Ascending aorta (tissue), 2 donors: ENCODE data around the gene PTPDC1. TPM values are rescaled to one million over a fixed set of nuclear protein-coding genes. Genes with fewer than 3 reads are reported as not detected.

Source experiments
- DNase-seq, 2 donors: peaks; one replicate each; pipeline ENCODE4 v3.0.0-alpha.2; 2019; ENCODE audit warnings: low spot score in 2 of 2
- H3K27ac ChIP-seq, 2 donors: fragments of 200-600 bp; sonication (generic); one replicate each; pipeline ENCODE4 v1.5.1; 2016 to 2017; ENCODE audit warnings: mild to moderate bottlenecking in 1 of 2
- H3K27me3 ChIP-seq: fragments of 200-600 bp; sonication (generic); one replicate; pipeline ENCODE4 v1.5.1; 2017
- H3K36me3 ChIP-seq, 2 donors: fragments of 200-600 bp; sonication (generic); one replicate each; pipeline ENCODE4 v1.5.1; 2016
- H3K4me1 ChIP-seq, 2 donors: fragments of 200-600 bp; sonication (generic); one replicate each; pipeline ENCODE4 v1.5.1; 2016 to 2017; ENCODE audit warnings: mild to moderate bottlenecking in 1 of 2
- H3K4me3 ChIP-seq, 2 donors: fragments of 200-600 bp; sonication (generic); one replicate each; pipeline ENCODE4 v1.5.1; 2016 to 2017; ENCODE audit warnings: mild to moderate bottlenecking in 1 of 2
- H3K9me3 ChIP-seq, 2 donors: fragments of 200-600 bp; sonication (generic); one replicate each; pipeline ENCODE4 v1.5.1; 2016
- intact Hi-C: fragments of 100-400 bp; cut with DNase I; formaldehyde crosslinking; loops from one replicate; pipeline ENCODE4 v1.15.1; 2023
- total RNA-seq: library from RNA; depleted of rRNA; stranded (reverse); fragments of >200 nt; gene quantifications from one replicate; pipeline ENCODE4 v1.1.0, GENCODE V29; 2016
- TF ChIP-seq, protein P1 (sequence below), 3 experiments: fragments of 200-600 bp in 2 of 3; fragments of 450-650 bp in 1 of 3; sonication (generic) in 2 of 3; IDR thresholded peaks; one replicate each; pipeline ENCODE4 v1.5.1; 2016 to 2019; ENCODE audit warnings: antibody characterized with exemption in 3 of 3, mild to moderate bottlenecking in 1 of 3, moderate library complexity in 1 of 3

PTPDC1 gene
- total RNA-seq, 1 donor from 2014 or later, result 5.9 TPM

DNA sequence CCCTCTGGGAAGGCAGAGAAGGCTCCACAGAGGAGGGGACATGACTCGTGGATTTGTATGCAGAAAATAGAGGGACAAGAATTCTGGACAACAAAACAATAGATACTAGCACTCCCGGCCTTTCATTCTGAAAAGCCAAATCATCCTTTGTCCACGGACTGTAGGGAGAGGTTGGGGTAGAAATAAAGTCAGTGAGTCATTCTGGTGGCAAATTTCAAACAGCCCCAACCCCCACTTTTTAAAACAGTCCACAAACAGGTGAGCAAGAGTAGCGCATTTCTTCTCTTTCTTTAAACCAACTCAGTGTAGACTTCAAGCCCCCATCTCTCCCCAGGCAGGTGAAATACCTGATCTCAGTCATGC, 56.1 kb downstream of the PTPDC1 start:
- H3K36me3 ChIP-seq, result no peaks in the 10 kb centered on the region
- H3K27ac ChIP-seq, result peak overlapping the region; percentile 95
- H3K27me3 ChIP-seq, result no peaks in the 10 kb centered on the region
- TF ChIP-seq, protein P1, sequence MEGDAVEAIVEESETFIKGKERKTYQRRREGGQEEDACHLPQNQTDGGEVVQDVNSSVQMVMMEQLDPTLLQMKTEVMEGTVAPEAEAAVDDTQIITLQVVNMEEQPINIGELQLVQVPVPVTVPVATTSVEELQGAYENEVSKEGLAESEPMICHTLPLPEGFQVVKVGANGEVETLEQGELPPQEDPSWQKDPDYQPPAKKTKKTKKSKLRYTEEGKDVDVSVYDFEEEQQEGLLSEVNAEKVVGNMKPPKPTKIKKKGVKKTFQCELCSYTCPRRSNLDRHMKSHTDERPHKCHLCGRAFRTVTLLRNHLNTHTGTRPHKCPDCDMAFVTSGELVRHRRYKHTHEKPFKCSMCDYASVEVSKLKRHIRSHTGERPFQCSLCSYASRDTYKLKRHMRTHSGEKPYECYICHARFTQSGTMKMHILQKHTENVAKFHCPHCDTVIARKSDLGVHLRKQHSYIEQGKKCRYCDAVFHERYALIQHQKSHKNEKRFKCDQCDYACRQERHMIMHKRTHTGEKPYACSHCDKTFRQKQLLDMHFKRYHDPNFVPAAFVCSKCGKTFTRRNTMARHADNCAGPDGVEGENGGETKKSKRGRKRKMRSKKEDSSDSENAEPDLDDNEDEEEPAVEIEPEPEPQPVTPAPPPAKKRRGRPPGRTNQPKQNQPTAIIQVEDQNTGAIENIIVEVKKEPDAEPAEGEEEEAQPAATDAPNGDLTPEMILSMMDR (IDR thresholded peaks at IDR 0.05), result no peak
- peaks cover 24 to 68% of the 10 kb centered on the region in 2 donors for H3K4me1 ChIP-seq
- no peak for DNase-seq
- intact Hi-C loops, result loop anchor here (1.0 kb wide), 2 partner anchors 19 to 26 kb away; no protein-coding TSS in a partner anchor
- no peaks in the 10 kb centered on the region for H3K9me3 ChIP-seq
- H3K4me3 ChIP-seq, result peak overlapping the region; percentile 9 to 47

DNA sequence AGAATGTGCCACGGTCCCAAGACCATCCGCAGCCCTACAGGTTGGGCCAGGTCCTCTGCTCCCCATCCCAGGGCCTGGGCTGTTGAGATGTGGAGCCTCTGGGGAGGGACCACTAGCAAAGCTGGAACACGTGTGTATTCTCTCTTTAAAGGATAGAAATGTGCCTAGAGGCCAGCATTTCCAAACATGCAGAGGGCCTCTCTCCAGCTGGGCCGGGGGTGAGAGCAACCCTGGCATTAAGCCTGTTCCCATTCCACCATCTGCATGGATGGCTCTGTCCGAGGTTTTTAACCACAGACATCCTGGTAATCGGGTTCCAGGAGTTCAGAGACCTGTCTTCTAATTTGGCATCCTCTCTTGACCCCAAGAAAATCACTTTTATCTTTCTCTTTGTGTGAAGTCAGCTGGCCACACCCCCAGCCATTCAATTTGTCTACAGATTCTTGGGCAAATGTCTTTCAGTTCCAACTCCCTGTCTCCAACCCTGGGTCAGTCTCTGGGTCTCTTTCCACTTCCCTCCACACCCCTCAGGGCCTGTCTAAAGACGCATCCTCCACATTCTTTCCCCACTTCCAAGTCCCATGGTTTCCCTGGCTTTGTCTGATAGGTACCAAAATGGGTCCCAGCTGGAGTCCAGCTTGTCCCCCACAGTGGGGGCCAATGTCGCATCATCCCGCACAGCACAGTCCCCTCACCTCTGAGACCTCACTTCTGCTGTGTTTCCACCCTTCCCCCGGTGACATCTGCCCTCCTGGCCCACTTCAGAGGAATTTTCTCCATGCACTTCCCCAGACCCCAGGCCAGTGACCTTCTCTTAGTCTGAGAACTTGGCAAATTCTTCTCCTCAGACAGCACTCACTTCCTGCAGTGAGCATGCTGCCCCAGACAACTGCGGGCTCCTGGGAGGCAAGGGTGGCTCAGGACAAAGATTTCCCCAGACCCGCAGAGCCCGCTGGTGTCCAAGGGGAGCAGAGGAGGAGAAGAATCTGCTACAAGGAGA, 56.8 kb downstream of the PTPDC1 start:
- no peaks in the 10 kb centered on the region for H3K9me3 ChIP-seq
- intact Hi-C loops, result loop anchor here (1.0 kb wide), 2 partner anchors 18 to 25 kb away; no protein-coding TSS in a partner anchor
- no peaks in the 10 kb centered on the region for H3K27me3 ChIP-seq
- no peak for DNase-seq
- peak overlapping the region; percentile 9 to 47 for H3K4me3 ChIP-seq
- H3K27ac ChIP-seq, result peak overlapping the region; percentile 95
- H3K36me3 ChIP-seq, result no peaks in the 10 kb centered on the region
- H3K4me1 ChIP-seq, result peaks cover 24 to 62% of the 10 kb centered on the region in 2 donors
- TF ChIP-seq, protein P1 (IDR thresholded peaks at IDR 0.05), result no peak

DNA sequence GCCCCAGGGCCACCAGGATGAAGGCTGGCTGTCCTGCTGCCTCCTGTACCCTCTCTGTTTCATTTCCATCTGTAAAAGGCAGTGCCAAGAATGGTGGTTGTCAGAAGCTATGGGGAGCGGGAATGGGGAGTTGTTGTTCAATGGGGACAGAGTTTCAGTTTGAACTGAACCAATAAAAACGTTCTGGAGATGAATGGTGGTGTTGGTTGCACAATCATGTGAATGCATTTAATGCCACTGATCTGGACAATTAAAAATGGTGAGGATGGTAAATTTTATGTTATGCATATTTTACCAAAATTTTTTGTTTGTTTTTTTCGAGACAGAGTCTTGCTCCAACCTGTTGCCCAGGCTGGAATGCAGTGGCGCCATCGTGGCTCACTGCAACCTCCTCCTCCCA, 58.1 kb downstream of the PTPDC1 start:
- TF ChIP-seq, protein P1 (IDR thresholded peaks at IDR 0.05), result no peak

DNA sequence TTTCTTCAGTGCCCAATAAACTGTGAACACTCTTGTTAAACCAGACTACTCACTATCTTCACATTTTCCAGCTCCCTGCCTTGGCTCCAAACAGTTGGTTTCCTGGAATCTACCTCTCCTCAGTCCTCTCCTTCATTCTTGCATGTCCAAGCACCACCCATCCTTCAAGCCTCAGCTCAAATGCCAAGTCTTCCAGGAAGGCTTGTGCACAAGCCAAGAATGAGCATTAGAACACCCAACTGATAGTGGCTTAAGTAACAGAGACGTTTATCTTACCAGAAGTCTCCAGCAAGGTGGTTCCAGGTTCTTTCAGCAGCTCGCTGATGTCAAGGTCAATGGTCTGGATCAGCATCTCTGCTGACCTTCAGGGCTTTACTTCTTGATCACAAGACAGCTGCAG, 60.1 kb downstream of the PTPDC1 start:
- no peaks in the 10 kb centered on the region for H3K27me3 ChIP-seq
- TF ChIP-seq, protein P1 (IDR thresholded peaks at IDR 0.05), result no peak
- H3K4me3 ChIP-seq, result no peak overlapping the region
- no peaks in the 10 kb centered on the region for H3K9me3 ChIP-seq
- H3K36me3 ChIP-seq, result no peaks in the 10 kb centered on the region
- no peak for DNase-seq
- H3K27ac ChIP-seq, result peak overlapping the region in 1 of 2 donors; percentile 95
- intact Hi-C loops, result no loop called here
- H3K4me1 ChIP-seq, result peaks cover 16 to 35% of the 10 kb centered on the region in 2 donors

More for the DNA sequence above, 58.1 kb downstream of the PTPDC1 start:
- Histone ChIP-seq H3K9me3 (no peaks in the 10 kb centered on the region), H3K36me3 (no peaks in the 10 kb centered on the region), H3K4me3 (no peak overlapping the region), H3K27me3 (no peaks in the 10 kb centered on the region), H3K4me1 (peaks cover 24 to 51% of the 10 kb centered on the region in 2 donors), H3K27ac (peak overlapping the region; percentile 95)
- no peak for DNase-seq
- intact Hi-C loops, result no loop called here

DNA sequence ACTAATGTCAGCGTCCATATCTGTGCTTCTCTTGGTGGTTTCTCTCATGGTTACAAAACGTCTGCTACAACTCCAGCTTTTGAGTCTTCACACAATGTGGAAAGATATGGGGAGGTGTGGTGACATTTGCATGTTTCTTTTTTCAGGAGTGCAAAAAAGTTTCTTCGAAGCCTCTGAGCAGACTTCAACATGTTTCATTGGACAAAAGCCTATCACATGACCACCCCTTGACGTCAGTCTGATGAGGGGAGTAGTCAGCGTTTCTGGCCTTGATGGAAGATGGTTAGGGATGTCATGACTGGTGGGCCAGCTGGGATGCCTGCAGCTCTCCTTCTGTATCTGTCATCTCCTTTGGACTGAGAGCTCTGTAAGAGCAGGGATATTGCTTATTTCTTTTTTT, 61.4 kb downstream of the PTPDC1 start:
- Histone ChIP-seq H3K9me3 (no peaks in the 10 kb centered on the region), H3K27me3 (no peaks in the 10 kb centered on the region), H3K4me3 (no peak overlapping the region), H3K4me1 (peaks cover 13 to 29% of the 10 kb centered on the region in 2 donors), H3K36me3 (no peaks in the 10 kb centered on the region), H3K27ac (no peak overlapping the region)
- no peak for DNase-seq
- TF ChIP-seq, protein P1 (IDR thresholded peaks at IDR 0.05), result no peak
- intact Hi-C loops, result no loop called here
